Heart right ventricle (tissue), 16 donors: ENCODE measurements around the gene PRR5L. TPM values are rescaled to one million over a fixed set of nuclear protein-coding genes. Genes with fewer than 3 reads are reported as not detected.

Source experiments
- ATAC-seq, 8 donors: fragments of 200-7000 bp; cut with Tn5 transposase; one replicate each; pipeline ENCODE4 v1.9.1; 2020; ENCODE audit warnings: mild to moderate bottlenecking in 8 of 8, moderate library complexity in 8 of 8, moderate number of reproducible peaks in 1 of 8
- DNase-seq, 2 donors: peaks; one replicate each; pipeline ENCODE4 v3.0.0-alpha.2; 2020
- H3K27ac ChIP-seq, 10 donors: fragments of 200-600 bp; sonication (generic) in 2 of 10; one replicate each; pipeline versions ENCODE4 v1.5.0 to v1.8.0; 2020 to 2022; ENCODE audit warnings: mild to moderate bottlenecking in 3 of 10
- H3K27me3 ChIP-seq, 7 donors: fragments of 200-600 bp; one replicate each; pipeline ENCODE4 v1.8.0; 2021 to 2022; ENCODE audit warnings: mild to moderate bottlenecking in 2 of 7
- H3K36me3 ChIP-seq, 9 donors: fragments of 200-600 bp; sonication (generic) in 1 of 9; one replicate each; pipeline versions ENCODE4 v1.5.0 to v1.8.0; 2020 to 2022; ENCODE audit warnings: mild to moderate bottlenecking in 2 of 9
- H3K4me1 ChIP-seq, 9 donors: fragments of 200-600 bp; sonication (generic) in 1 of 9; one replicate each; pipeline versions ENCODE4 v1.5.0 to v1.8.0; 2020 to 2022; ENCODE audit warnings: mild to moderate bottlenecking in 4 of 9
- H3K4me3 ChIP-seq, 10 donors: fragments of 200-600 bp; sonication (generic) in 2 of 10; one replicate each; pipeline versions ENCODE4 v1.5.0 to v1.8.0; 2020 to 2022; ENCODE audit warnings: mild to moderate bottlenecking in 7 of 10, moderate library complexity in 2 of 10
- H3K9me3 ChIP-seq, 11 donors: fragments of 200-600 bp in 10 of 11; sonication (generic) in 2 of 11; one replicate each; pipeline versions ENCODE4 v1.5.0 to v1.8.0; 2013 to 2022; ENCODE audit warnings: mild to moderate bottlenecking in 2 of 11, control low read depth in 1 of 11, moderate library complexity in 1 of 11
- CTCF ChIP-seq, 9 donors: fragments of 200-600 bp; sonication (generic) in 2 of 9; IDR thresholded peaks; one replicate each; pipeline versions ENCODE4 v1.5.0 to v1.8.0; 2021 to 2022; ENCODE audit warnings: antibody characterized with exemption in 9 of 9, mild to moderate bottlenecking in 5 of 9, moderate library complexity in 1 of 9
- WGBS, 2 donors: extraction: QIAGEN DNeasy Blood & Tissue Kit; methylation state at CpG; one replicate each; pipeline ENCODE4 v1.1.7; 2013; ENCODE audit warnings: inconsistent platforms in 1 of 2; 5-methylcytosine and 5-hydroxymethylcytosine counted together
- intact Hi-C, 10 donors: fragments of 100-400 bp; cut with DNase I; formaldehyde crosslinking; loops; one replicate each; pipeline versions ENCODE4 v1.11.1 to v1.14.2; 2022
- polyA plus RNA-seq, 2 donors: library from polyadenylated mRNA; stranded (reverse); fragments of 200-250 nt; gene quantifications; one replicate each; pipeline ENCODE4 v1.2.3, GENCODE V29; 2013
- total RNA-seq, 10 donors: library from RNA; stranded (reverse); fragmentation: NEBNext Ultra II Directional in 3 of 10; extraction: Animal tissue kit (Norgen Biotek cat#: 25700) in 3 of 10; gene quantifications; one replicate each; pipeline versions ENCODE4 v1.2.1 to v1.2.4, GENCODE V29; 2021 to 2023
- donor health status: Arrhythmogenic right ventricular cardiomyopathy.
- donor health status: ischemic (EF 13 %, LVEDD 7.1; RV severe dilation, severe dysfunction).
- donor health status: healthy with polysubstance abuse.
- donor health status: DM: no; HTN: yes; CAD: no.
- donor health status: DM: no; HTN: no; CAD: no.
- donor health status: ischemic (EF 25% LVEDD 6.9; RV normal size, moderate dysfunction).
- donor health status: ischemic (EF 25% LVEDD 5.7; RV mildly dilated, moderate dysfunction).
- donor health status: healthy.
- donor health status: DM: yes; HTN: yes; CAD: no.
- donor health status: Ischemic cardiomyopathy.
- donor health status: ischemic (EF 35%, LVEDD 5.7; RV mildly dilated, moderate dysfunction).
- donor health status: nonischemic (EF 11% LVEDD 7.7; RV severe dilation, severe dysfunction).
- donor health status: DM: yes; HTN: yes; CAD: no.
- donor health status: PGD.
- donor health status: ischemic (EF 29% LVEDD 5.4; RV normal size, mild dysfunction).
- donor health status: nonischemic (EF 23%, LVEDD 6.1; RV moderate dilation, normal function).

Gene PRR5L
- total and polyA plus RNA-seq, 12 donors = 0.80 to 10.7 (median 2.4) TPM

- H3K27ac ChIP-seq = no peak overlapping the region
- H3K4me3 ChIP-seq = no peak overlapping the region
- H3K27me3 ChIP-seq = no peaks in the 10 kb centered on the region
- WGBS, 2 donors = 79 to 91% methylated on average over 3 of the region's 3 CpGs
- H3K9me3 ChIP-seq = peaks cover 0 to 10% (median 0%) of the 10 kb centered on the region in 11 donors
- H3K36me3 ChIP-seq = peaks cover 0 to 80% (median 0%) of the 10 kb centered on the region in 9 donors
- H3K4me1 ChIP-seq = peaks cover 0 to 13% (median 0%) of the 10 kb centered on the region in 9 donors
- no peak for TF ChIP-seq CTCF (IDR thresholded peaks at IDR 0.05)
- no peak for DNase-seq
- ATAC-seq = no peak
- intact Hi-C loops = no loop called here
These were observed 141.3 kb downstream of the PRR5L start for GRCh38 chr11:36437413-36437812.

- no peak overlapping the region for H3K4me3 ChIP-seq
- H3K4me1 ChIP-seq = peaks cover 0 to 17% (median 0%) of the 10 kb centered on the region in 9 donors
- H3K27ac ChIP-seq = no peak overlapping the region
- H3K36me3 ChIP-seq = peaks cover 0 to 73% (median 0%) of the 10 kb centered on the region in 9 donors
- WGBS, 2 donors = 95 to 97% methylated on average over 5 of the region's 5 CpGs
- TF ChIP-seq CTCF (IDR thresholded peaks at IDR 0.05) = no peak
- H3K27me3 ChIP-seq = no peaks in the 10 kb centered on the region
- ATAC-seq = no peak
- H3K9me3 ChIP-seq = peaks cover 0 to 10% (median 0%) of the 10 kb centered on the region in 11 donors
- intact Hi-C loops = no loop called here
- DNase-seq = no peak
These were observed 142.0 kb downstream of the PRR5L start for GRCh38 chr11:36438126-36438525.

- peaks cover 0 to 17% (median 0%) of the 10 kb centered on the region in 9 donors for H3K4me1 ChIP-seq
- intact Hi-C loops = no loop called here
- peaks cover 0 to 83% (median 0%) of the 10 kb centered on the region in 9 donors for H3K36me3 ChIP-seq
- H3K27ac ChIP-seq = peak overlapping the region in 5 of 10 donors; percentile 5 to 69 (median 43)
- H3K27me3 ChIP-seq = no peaks in the 10 kb centered on the region
- no peak for DNase-seq
- no peak overlapping the region for H3K4me3 ChIP-seq
- peak in 6 of 8 donors; percentile 26 to 89 (median 60) for ATAC-seq
- H3K9me3 ChIP-seq = peaks cover 0 to 10% (median 0%) of the 10 kb centered on the region in 11 donors
- WGBS, 2 donors = 76 to 89% methylated on average over 2 of the region's 2 CpGs
- no peak for TF ChIP-seq CTCF (IDR thresholded peaks at IDR 0.05)
These were observed 145.6 kb downstream of the PRR5L start for GRCh38 chr11:36441610-36442208.

- ATAC-seq (no peak), DNase-seq (no peak)
- 89 to 90% methylated on average over 2 of the region's 2 CpGs for WGBS, 2 donors
- Histone ChIP-seq H3K4me1 (peaks cover 0 to 17% (median 0%) of the 10 kb centered on the region in 9 donors), H3K9me3 (peaks cover 0 to 10% (median 0%) of the 10 kb centered on the region in 11 donors), H3K4me3 (no peak overlapping the region), H3K27ac (no peak overlapping the region), H3K27me3 (no peaks in the 10 kb centered on the region), H3K36me3 (peaks cover 0 to 79% (median 0%) of the 10 kb centered on the region in 9 donors)
- TF ChIP-seq CTCF (IDR thresholded peaks at IDR 0.05) = no peak
- intact Hi-C loops = no loop called here
These were observed 147.6 kb downstream of the PRR5L start for GRCh38 chr11:36443661-36444060.
